ENCODE measurements around the gene KCNQ5.

KCNQ5 gene

DNA sequence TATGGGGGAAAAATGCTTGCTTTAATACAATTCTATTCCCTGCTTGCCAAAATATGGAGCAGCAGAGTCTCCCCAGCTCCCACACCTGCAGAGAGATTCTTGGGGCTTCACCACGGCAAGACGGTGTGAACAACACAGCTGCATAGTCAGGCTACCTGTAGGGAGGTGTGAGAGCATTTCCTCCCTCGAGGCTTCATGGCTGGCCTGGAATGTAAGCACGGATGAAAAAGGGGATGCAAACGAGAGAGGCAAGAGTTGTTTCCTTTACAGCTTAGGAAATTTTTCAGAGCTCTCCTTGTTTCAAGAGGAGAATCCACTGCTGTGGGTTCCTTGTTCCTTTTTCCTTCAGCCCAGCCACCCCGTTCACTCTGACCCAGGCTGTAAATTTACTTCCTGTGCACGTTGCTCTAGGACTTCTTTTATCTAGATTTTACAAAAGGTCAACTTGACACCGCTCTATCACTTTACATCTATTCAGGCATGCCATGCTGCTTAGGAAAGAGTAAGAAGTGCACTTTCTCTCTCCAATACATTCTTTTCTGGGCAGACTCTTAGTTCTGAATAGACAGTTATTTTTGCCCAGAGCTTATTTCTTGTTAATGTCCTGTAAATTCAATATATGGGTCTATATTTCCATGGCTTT lies 406.4 kb downstream of the KCNQ5 start:
- DNase-seq = no peak

DNA sequence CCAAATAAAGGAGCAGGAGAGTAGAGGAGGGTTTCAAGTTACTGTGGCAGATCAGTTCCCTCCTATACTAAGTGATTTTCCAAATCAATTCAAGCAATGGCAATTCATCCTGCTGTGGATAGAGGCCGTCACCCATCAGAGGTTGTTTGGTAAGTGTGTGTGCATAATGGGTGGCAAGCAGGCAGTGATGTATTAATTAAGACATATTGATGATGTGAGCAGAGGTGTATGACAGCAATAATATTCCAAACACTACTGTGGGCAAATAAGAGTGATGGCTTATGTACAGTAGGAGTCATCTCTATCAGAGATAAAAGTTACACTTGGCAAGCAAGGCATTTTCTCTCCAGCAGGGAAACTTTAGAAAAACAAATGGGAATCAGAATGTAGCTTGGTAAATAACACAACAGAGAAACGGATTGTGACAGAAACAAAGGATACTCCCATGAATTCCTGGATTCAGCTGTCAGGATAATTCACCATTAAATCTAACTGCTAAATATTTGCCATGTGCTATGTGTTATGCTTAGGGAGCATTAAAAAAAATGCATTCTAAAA lies 407.1 kb downstream of the KCNQ5 start:
- DNase-seq = no peak

DNA sequence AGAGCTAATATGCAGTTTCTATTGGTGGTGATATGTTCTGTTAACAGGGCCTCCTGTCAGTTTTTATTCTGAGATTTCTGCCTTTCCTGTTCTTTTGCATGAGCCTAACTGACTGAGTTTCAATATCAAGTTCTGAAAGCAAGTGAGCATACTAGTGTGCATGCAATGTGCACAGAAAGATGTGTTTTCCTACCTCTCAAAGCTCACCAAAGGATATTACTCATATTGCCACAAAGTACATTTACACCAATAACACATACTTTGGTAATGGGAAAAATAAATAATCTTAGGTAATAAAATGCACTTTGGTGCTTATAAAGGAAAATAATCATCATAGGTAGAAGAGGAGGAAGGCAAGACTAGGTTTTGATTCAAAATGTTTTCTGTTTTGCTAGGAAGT lies 408.4 kb downstream of the KCNQ5 start:
- DNase-seq = no peak

DNA sequence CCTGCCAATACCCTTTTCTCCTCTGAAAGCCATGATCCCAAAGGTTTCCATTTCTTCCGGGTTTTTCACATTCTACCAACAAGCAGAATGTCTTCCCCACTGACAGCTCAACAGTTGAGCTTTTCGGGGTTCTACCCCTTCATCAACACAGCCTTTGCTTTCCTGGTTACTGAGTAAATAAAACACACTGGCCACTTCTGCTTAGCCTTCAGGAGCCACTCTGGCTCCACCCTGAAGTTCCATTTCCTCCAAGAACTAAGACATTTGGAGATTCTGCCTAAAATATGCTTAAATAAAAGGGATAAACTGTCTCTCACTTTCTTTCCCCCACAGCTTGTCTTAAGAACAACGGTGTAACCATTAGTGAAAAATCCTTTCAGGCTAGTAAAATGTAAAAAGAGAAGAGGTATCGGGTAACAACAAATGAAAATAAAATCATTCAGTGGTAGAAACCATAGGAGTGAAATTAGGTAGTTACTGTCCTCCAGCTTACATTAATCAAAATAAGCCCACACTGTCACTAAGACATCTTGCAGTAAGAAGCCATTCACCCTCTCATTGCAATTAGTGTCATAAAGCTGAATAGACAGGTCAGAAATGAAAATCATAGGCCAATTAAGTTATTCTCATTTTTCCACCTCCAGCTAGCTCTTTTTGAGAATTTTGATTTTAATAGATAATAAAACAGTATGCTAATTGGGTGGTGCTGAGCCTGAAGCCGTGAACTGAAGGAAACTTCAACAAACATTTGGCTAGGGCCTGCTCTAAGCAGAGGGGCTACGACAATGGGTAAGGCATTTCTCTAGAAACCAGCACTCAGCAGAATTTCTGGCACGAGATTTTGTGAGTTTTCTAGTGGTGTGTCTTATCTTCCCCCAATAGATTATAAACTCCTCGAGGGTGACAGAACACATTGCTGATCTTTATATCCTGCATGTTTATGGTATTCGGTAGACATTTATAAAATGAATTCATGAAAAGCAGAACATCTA lies 409.2 kb downstream of the KCNQ5 start:
- DNase-seq = no peak

DNA sequence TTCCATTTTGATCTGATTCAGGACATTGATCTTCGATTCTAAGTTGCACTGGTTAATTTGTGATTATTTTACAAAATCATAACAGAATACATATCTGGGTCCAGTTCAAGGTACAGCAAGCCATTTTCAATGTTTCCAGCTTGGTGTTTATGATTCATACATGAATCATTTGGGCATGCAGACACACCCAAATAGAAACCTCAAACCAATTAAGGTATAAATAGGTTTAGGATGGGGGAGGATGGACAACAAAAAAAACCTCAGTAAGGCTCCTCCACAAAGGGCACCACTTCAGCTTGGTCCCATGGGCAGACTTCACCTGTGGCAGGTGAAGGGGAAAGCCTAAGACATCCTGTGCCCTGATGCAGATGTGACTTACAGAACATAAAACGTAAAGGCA lies 410.7 kb downstream of the KCNQ5 start:
- DNase-seq = no peak

DNA sequence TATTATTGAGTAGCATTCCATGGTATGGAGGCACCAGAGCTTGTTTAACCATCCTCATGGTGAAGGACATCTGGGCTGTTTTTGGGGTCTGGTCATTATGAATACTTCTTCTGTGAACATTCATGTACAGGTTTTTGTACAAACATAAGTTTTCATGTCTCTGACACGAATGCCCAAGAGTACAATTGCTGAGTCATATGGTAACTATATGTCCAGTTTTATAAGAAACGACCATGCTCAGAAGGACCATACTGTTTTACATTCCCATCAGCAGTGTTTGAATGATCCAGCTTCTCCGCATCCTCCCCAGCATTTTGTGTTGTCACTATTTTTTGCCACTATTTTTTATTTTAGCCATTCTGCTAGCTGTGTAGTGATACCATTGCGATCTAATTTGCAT lies 414.8 kb downstream of the KCNQ5 start:
- no peak for DNase-seq

DNA sequence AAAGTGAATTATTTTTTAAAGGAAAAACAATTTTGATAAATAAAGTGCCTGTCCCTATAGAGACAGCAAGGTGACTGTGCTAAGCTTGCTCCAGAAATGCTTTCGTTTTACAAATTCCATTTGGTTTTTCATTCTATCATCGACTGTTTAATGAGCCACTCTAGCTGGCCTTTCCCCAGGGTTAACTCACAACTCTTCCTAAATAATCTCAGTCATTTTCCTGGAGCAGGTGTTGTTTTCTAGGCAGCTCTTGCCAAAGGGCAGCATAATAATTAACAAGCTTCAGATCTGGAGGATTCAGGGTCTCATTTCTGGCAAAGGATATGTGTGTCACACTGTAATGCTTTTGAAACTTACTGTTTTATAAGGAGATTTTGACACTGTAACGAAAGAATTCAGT lies 419.2 kb downstream of the KCNQ5 start:
- DNase-seq = no peak

DNA sequence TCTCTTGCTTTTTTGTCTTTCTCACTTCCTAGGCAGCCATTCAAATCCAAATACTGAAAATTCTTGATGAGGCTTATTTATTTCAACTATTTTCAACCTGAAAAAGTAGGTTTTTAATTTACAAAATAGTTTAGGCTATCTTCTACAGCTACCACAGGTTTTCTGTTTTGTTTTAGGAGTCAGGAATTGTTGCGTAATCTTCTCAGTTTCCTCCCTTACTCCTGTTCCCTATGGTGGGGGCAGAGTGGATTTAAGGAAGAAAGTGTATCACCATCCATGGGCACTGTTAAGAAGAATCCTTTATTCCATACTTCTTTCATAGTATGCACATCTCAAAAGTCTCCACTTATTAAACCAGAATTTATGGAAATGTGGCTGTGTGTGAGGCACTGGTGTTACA lies 421.0 kb downstream of the KCNQ5 start:
- DNase-seq = no peak

DNA sequence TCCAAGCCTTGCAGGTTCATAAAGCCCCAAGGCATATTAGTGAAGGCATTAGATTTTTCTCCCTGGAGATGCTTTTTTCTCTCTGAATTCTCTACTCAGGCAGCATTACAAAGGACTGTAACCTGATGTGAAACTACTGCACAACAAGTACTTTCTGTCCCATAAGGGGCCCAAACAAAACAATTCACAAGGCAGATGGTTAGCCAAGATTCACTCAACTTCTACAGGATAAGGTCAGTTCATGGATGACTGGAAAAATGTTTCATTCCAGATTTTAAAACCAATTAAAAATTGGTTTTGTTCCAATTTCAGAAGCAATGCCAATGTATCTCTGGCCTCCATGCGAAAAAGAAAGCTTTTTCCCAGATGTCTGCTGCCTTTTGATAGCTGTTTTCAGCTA lies 421.6 kb downstream of the KCNQ5 start:
- no peak for DNase-seq

DNA sequence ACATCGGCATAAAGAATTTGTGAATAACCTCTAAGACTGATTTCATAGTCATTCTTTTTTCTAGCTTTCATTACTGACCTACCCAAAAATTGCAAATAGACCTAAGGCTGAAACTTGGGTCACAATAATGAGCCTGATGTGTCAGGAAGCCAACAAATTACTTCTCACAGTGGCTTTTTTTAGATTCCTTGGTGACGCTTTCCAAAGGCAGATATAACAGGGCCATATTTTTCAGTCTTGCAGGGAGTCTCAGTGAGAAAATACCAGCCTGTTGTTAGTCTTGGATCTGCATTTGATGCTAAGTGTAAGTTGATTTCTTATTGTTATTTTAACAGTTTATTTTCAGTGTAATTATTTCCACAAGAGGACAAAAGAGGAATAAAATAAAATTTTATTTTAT lies 423.7 kb downstream of the KCNQ5 start:
- no peak for DNase-seq

DNA sequence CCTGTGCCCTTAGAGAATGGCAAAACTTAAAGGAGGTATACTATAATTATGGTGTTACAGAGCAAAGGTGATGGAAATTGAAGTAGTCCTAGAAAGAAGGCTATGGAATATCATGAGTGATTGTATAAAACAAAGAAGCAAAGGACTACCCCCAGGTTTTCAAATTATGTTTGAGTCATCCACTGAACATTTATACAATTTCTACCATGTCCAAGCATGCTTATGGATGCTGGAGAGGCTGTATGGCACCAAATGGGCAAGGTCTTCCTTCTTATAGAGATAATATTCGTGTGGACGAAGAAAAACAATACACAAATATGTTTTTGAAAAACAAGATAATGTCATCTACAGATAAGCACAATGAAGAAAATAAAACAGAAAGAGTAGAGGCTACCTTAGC lies 425.9 kb downstream of the KCNQ5 start:
- DNase-seq = no peak

DNA sequence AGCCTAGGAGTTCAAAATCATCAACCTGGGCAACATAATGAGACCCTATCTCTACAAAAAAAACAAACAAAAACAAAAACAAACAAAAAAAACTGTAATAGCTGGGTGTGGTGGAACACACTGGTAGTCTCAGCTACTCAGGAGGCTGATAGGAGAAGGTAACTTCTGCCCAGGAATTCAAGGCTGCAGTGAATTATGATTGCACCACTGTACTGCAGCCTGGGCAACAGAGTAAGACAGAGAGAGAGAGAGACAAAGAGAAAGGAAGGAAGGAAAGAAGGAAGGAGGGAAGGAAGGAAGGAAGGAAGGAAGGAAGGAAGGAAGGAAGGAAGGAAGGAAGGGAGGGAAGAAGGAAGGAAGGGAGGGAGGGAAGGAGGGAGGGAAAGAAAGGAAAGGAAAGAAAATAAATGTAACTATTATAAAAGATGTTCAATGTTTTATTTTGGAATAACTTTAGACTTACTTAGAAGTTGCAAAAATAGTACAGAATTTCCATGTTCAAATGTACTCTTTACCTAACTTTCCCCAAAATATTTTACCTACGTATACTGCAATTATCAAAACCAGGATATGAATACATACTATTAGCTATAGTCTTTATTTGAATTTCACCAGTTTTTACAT lies 428.2 kb downstream of the KCNQ5 start:
- DNase-seq = no peak

DNA sequence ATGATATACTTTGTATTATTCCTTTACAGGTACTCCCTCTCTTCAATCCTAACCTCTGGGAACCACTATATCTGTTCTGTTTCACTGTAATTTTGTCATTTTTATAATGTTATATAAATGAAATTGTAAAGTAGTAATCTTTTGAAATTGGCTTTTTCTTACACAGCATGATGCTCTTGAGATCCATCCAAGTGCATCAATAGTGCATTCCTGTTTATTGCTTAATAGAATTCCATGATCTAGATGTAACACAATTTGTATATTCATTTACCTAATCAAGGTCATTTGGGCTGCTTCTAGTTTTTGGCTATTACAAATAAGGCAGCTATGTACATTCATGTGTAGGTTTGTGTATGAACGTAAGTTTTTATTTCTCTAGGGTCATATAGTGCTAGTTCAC lies 428.8 kb downstream of the KCNQ5 start:
- no peak for DNase-seq

DNA sequence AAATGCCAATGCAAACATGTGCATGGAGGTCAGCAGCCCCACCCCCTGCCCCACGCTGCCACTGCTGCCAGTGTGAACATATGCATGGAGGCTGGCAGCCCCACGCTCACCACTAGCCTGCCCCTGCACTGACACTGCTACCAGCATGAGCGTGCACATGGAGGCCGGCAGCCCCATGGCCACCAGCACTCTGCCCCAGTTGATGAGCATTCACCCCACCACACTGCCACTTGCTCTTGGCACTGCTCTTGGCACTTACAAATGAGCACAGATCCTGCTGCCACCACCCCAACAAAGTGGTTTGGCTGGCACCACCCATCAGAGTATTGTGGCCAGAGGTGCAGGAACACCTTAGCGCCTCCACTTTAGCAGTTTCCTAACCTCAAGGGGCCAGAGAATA lies 429.3 kb downstream of the KCNQ5 start:
- no peak for DNase-seq

DNA sequence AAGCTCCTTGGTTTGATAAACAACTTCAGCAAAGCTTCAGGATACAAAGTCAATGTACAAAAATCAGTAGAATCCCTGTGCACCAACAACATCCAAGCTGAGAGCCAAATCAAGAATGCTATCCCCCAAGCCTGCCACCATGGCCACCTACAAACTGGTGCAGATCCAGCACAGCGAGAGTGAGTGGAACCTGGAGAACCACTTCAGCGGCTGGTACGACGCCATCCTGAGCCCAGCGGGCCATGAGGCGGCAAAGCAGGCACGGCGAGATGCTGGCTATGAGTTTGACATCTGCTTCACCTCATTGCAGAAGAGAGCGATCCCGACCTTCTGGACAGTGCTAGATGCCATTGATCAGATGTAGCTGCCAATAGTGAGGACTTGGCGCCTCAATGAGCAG lies 433.1 kb downstream of the KCNQ5 start:
- no peak for DNase-seq

DNA sequence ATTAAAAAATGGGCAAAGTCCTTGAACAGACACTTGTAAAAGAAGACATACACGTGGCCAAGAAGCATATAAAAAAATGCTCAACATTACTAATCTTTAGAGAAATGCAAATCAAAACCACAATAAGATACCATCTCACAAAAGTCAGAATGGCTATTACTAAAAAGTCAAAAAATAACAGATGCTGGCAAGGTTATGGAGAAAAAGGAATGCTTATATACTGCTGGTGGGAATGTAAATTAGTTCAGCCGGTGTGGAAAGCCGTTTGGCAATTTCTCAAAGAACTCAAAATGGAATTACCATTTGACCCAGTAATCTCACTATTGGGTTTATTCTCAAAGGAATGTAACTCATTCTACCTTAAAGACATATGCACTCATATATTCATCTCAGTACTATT lies 436.9 kb downstream of the KCNQ5 start:
- DNase-seq = no peak

DNA sequence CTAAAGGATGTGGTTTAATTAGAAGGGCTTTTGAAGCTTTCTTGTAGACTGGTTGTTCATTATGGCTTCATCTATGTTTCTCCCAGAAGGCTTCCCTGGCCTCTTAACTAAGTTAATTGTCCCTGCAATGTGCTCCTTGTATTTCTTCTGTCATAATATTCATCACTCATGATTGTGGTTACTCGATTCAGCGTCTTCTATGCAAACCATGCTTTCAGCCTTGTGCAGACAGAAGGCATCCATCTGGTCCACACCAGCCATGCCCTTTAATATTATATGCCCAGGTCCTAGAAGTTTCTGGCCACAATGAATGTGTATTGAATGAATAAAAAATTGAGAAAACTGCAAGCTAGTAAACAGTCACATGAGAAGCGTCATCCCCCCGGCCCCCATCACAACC lies 440.3 kb downstream of the KCNQ5 start:
- DNase-seq = no peak

DNA sequence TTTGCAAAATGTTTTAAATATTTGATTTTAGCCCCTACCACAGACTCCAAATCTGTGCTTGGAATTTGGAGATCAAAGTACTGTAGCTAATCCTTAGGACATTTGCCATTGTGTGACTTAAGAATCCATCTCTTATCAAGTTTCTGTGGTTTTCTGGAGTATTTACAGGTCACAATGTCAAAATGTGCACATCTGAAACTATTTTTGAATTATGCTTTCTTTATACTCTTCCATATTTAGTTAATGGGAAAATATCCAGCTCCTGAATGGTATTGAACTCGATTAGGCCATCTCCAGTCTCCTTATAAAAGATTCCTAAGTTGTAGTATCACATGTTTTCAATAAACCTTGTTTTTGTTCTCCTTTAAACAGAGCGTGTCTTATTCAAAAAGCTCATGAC lies 441.0 kb downstream of the KCNQ5 start:
- no peak for DNase-seq

DNA sequence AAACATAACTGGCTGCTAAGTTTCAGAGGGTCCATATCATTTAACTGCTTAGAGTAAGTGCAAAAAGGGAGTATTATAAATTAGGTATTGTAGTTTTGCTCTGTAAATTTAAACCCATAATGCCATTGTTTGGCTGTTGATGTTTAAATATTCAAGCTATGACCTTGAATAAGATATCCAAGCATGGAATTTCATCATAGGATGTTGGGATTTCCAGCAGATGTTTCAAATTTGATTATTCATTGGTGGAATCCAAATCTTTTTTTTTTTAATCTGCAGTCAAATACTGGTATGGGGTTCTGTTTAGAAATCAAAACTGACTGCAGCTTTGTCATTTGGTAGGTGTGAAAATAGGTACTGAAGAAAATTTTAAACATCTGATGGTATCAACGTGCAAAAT lies 442.4 kb downstream of the KCNQ5 start:
- DNase-seq = no peak

DNA sequence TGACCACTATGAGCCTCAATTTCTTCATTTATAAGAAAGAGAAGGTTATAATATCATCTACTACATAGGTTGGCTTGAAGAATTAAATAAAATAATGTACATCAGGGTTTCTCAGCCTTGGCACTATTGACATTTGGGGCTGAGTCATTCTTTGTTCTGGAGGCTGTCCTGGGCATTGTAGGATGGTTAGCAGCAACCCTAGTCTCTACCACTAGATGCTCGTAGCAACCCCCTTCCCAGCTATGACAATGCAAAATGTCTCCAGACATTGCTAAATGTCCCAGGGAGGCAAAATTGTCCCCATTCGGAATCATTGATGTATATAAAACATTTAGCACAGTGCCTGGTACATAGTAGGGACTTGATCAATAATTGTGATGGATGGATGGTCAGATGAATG lies 451.4 kb downstream of the KCNQ5 start:
- no peak for DNase-seq

DNA sequence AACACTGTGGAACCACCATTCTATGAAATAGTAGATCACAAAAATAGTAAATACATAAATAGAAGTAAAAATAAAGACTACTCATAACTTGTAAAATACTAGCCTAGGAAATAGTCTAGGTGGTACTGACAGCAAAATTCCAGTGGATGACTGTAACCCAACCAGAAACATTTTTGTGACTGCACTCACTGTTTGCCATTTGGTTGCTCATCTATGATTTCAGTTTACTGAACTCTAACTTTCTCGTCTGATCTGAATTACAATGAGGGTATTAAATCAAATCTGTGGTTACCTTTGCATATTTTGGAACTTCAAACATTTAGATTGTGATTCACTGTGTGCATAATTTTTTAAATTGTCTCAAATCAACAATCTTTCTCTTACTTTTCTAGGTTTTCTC lies 452.3 kb downstream of the KCNQ5 start:
- DNase-seq = no peak

DNA sequence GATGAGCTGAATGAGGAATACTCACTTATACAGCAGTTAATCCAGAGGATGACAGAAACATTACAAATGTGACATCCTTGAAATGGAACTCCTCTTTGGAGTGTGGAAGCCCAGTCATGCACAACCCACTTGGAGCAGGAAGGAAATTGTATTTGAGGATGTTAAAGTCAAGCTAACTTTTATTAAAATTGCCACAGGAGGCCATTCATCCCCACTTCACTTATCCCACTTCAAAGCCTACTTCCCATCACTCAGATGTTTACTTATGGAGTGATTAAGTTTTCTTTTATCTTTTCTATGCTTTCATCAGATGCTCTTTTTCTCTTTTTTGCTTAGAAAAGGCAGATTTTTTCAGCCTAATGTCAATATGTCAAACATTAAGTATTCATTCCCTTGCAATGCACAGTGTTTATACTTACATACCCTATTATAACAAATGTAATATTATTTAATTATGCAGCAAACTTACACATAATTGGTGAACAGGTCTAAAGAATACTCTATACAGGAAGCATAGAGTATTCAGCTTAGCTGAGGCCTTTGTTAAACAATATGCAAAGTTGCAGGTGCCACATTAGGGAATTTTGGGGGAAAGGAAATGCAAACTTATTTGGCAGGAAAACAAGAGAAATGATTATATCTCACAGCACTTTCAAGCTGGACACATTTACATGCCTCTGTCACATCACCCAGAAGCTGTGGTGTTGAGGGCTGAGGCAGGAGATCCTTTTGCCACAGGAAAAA lies 454.5 kb downstream of the KCNQ5 start:
- DNase-seq = no peak

DNA sequence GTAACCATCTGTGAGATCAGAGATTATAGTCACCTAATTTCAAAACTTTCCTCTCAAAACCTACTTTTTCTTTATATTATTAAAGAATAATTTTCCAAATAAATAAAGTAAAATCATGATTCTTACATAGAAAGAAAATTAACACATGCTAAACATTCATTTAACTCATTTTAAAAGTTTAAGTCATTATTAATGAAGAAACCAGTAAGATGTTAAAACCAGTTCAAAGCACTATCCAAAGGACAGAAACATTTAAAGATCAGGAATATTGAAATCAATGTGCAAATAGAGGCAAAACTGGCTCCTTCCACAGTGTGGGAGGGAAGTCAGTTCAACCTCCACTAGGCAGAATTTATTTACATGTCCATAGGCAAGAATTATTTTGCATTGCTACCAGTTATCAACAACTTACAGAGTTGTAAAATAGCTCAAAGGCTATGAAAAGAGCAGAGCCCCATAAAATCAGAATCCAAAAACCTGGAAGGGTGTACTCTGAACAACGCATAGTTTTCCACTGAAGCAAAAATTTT lies 456.5 kb downstream of the KCNQ5 start:
- DNase-seq = no peak
